HepG2 (cell line): ENCODE data around the gene RGS1. TPM values are rescaled to one million over a fixed set of nuclear protein-coding genes. Genes with fewer than 3 reads are reported as not detected.

Source experiments
- ATAC-seq: fragments of 200-7000 bp; cut with Tn5 transposase; 3 replicates; pipeline ENCODE4 v1.9.1; 2020; ENCODE audit warnings: mild to moderate bottlenecking, moderate library complexity
- BruUV-seq: library from RNA; stranded (reverse); fragments of 400-500 nt; replicated peaks from 2 replicates; lab custom pipeline; 2021; lab: Mats Ljungman, UMichigan
- CTCF ChIA-PET: fragments of 300-600 bp; formaldehyde crosslinking; extraction: SDS; loops from one replicate; lab custom pipeline; 2021; ENCODE audit warnings: low total read pairs, inconsistent platforms, low intra/inter-chr PET ratio; lab: Yijun Ruan, JAX
- POLR2A ChIA-PET: fragments of 350-600 bp; sonication (Branson Sonifier 250); formaldehyde crosslinking; loops from one replicate; lab custom pipeline; 2020; ENCODE audit warnings: antibody characterized with exemption, inconsistent platforms; lab: Yijun Ruan, JAX
- DNase-seq: peaks from one replicate; pipeline ENCODE4 v3.0.0-alpha.2; 2015; ENCODE audit warnings: low spot score
- FAIRE-seq: peaks from 3 replicates; lab custom pipeline; 2011; peaks lifted over from hg19 to GRCh38; lab: Jason Lieb, UNC
- H2AFZ ChIP-seq: one replicate; pipeline ENCODE4 v1.6.1; 2011; ENCODE audit warnings: low read length, inconsistent platforms
- H3K27ac ChIP-seq: fragments of 300-600 bp; 3 replicates; pipeline ENCODE4 v1.8.0; 2011; ENCODE audit warnings: mixed run types, mild to moderate bottlenecking, mixed read lengths, low read length, inconsistent platforms; ENCODE audit not compliant: insufficient read depth; ENCODE audit errors: extremely low read length
- H3K27me3 ChIP-seq, 2 experiments: fragments of 200-600 bp in 1 of 2; 2 replicates in 1 of 2; 3 replicates in 1 of 2; pipeline versions ENCODE4 v1.6.0 to v1.8.0; 2011; ENCODE audit warnings: low read length in 2 of 2, mild to moderate bottlenecking in 2 of 2, moderate library complexity in 2 of 2, inconsistent platforms in 1 of 2; ENCODE audit not compliant: insufficient read depth in 2 of 2, control insufficient read depth in 1 of 2
- H3K36me3 ChIP-seq, 2 experiments: fragments of 200-600 bp in 1 of 2; replicated peaks in 1 of 2; 2 replicates in 1 of 2; 3 replicates in 1 of 2; pipeline versions ENCODE4 v1.5.1 to v1.8.0; 2011; ENCODE audit warnings: low read length in 2 of 2, inconsistent platforms in 1 of 2; ENCODE audit not compliant: insufficient read depth in 2 of 2, control insufficient read depth in 1 of 2
- H3K4me1 ChIP-seq: 2 replicates; pipeline ENCODE4 v1.5.1; 2012; ENCODE audit warnings: low read length, inconsistent platforms; ENCODE audit not compliant: insufficient read depth
- H3K4me2 ChIP-seq: 2 replicates; pipeline ENCODE4 v1.6.0; 2011; ENCODE audit warnings: low read depth, low read length, inconsistent platforms
- H3K4me3 ChIP-seq, 3 experiments: fragments of 200-600 bp in 1 of 3; sonication (generic), shearing (Covaris generic) in 1 of 3; replicated peaks in 1 of 3; 2 replicates each; pipeline ENCODE4 v1.5.1; 2011 to 2016; ENCODE audit warnings: low read length in 3 of 3, inconsistent platforms in 2 of 3, low read depth in 2 of 3, mild to moderate bottlenecking in 2 of 3, control low read depth in 1 of 3, mixed read lengths in 1 of 3; ENCODE audit not compliant: insufficient read depth in 1 of 3
- H3K79me2 ChIP-seq: one replicate; pipeline ENCODE4 v1.6.1; 2011; ENCODE audit warnings: low read length, inconsistent platforms; ENCODE audit not compliant: insufficient read depth
- H3K9ac ChIP-seq: 2 replicates; pipeline ENCODE4 v1.6.0; 2011; ENCODE audit warnings: mild to moderate bottlenecking, low read depth, low read length, inconsistent platforms; ENCODE audit not compliant: insufficient read depth
- H3K9me3 ChIP-seq: 2 replicates; pipeline ENCODE4 v1.5.1; 2012; ENCODE audit warnings: mild to moderate bottlenecking, low read length
- H4K20me1 ChIP-seq: 2 replicates; pipeline ENCODE4 v1.6.0; 2011; ENCODE audit warnings: inconsistent platforms, mild to moderate bottlenecking, low read length, moderate library complexity; ENCODE audit not compliant: insufficient read depth
- CBFB ChIP-seq: sonication (generic); formaldehyde crosslinking; IDR thresholded peaks from 2 replicates; pipeline ENCODE4 v1.4.0; 2020; ENCODE audit warnings: missing genetic modification reagents
- CCAR2 ChIP-seq: fragments of 200-400 bp; formaldehyde crosslinking; optimal IDR thresholded peaks from 2 replicates; pipeline ENCODE3; 2018; ENCODE audit warnings: low read depth, mild to moderate bottlenecking, low read length, moderate library complexity
- HMGA1 ChIP-seq: sonication (generic); formaldehyde crosslinking; conservative IDR thresholded peaks from 2 replicates; pipeline ENCODE4 v1.4.0; 2020; ENCODE audit warnings: missing genetic modification reagents
- MAFF ChIP-seq: IDR thresholded peaks from 2 replicates; pipeline ENCODE4 v1.6.1; 2011; ENCODE audit warnings: low read depth, low read length, improper control_type of control experiment
- MAFK ChIP-seq, 2 experiments: IDR thresholded peaks in 1 of 2; conservative IDR thresholded peaks in 1 of 2; 2 replicates each; pipeline ENCODE4 v1.6.1; 2011; ENCODE audit warnings: improper control_type of control experiment in 2 of 2, low read length in 2 of 2
- NFE2 ChIP-seq: sonication (generic); formaldehyde crosslinking; IDR thresholded peaks from 2 replicates; pipeline ENCODE4 v1.4.0; 2020; ENCODE audit warnings: missing genetic modification reagents
- ONECUT2 ChIP-seq: sonication (generic); formaldehyde crosslinking; IDR thresholded peaks from 2 replicates; pipeline ENCODE4 v1.4.0; 2020; ENCODE audit warnings: missing genetic modification reagents
- SIN3A ChIP-seq: IDR thresholded peaks from 2 replicates; pipeline ENCODE4 v1.6.1; 2011; ENCODE audit warnings: low read depth, mild to moderate bottlenecking, control low read depth, low read length, borderline replicate concordance
- ZNF567 ChIP-seq: sonication (generic); formaldehyde crosslinking; IDR thresholded peaks from 2 replicates; pipeline ENCODE4 v1.8.1; 2023; ENCODE audit warnings: mild to moderate bottlenecking, missing genetic modification reagents, borderline replicate concordance
- WGBS: methylation state at CpG from one replicate; pipeline ENCODE4 v1.1.6; 2017; ENCODE audit warnings: low lambda C conversion rate; 5-methylcytosine and 5-hydroxymethylcytosine counted together
- in situ Hi-C: cut with HindIII; loops from 2 replicates; pipeline ENCODE4 v1.10.0; 2017; ENCODE audit warnings: low pct_unique_long_range_greater_than_20kb; ENCODE audit not compliant: extremely low pct_ligation_motif_present
- intact Hi-C: fragments of 100-400 bp; cut with micrococcal nuclease; formaldehyde crosslinking; loops from one replicate; pipeline ENCODE4 v1.10.0; 2022; ENCODE audit not compliant: unreplicated experiment
- polyA plus RNA-seq, 8 experiments: library from polyadenylated mRNA; depleted of rRNA in 3 of 8; stranded (reverse) in 7 of 8; unstranded in 1 of 8; fragments of >200 nt; fragmentation: Illumina TruSeq in 4 of 8; extraction: Trizol in 4 of 8; gene quantifications; 2 replicates each; pipeline versions ENCODE4 v1.2.1 to v1.2.3, GENCODE V29; 2011 to 2016; ENCODE audit warnings: low read depth in 4 of 8, missing spikeins in 1 of 8, mixed read lengths in 1 of 8; ENCODE audit not compliant: insufficient read depth in 1 of 8
- total RNA-seq, 5 experiments: library from RNA; depleted of rRNA; stranded (reverse); fragments of >200 nt; fragmentation: Illumina TruSeq; extraction: Trizol; gene quantifications; 2 replicates each; pipeline ENCODE4 v1.2.3, GENCODE V29; 2016; ENCODE audit warnings: low read depth in 1 of 5
- TF ChIP-seq, protein P1 (sequence below): sonication (generic); formaldehyde crosslinking; IDR thresholded peaks from 2 replicates; pipeline ENCODE4 v1.5.0; 2020; ENCODE audit warnings: missing genetic modification reagents, mild to moderate bottlenecking, borderline replicate concordance
- TF ChIP-seq, protein P2 (sequence below): sonication (generic); formaldehyde crosslinking; IDR thresholded peaks from 2 replicates; pipeline ENCODE4 v1.4.0; 2020; ENCODE audit warnings: missing genetic modification reagents, borderline replicate concordance
- TF ChIP-seq, protein P3 (sequence below): sonication (generic); formaldehyde crosslinking; IDR thresholded peaks from 2 replicates; pipeline ENCODE4 v1.4.0; 2020; ENCODE audit warnings: missing genetic modification reagents
- TF ChIP-seq, protein P4 (sequence below): sonication (generic); formaldehyde crosslinking; IDR thresholded peaks from 2 replicates; pipeline ENCODE4 v1.4.0; 2020; ENCODE audit warnings: missing genetic modification reagents, borderline replicate concordance

The RGS1 gene
- total and polyA plus RNA-seq, 2 of the 13 experiments (the other 11 are each of a cell fraction or from before 2014, with no cell fraction given), result not detected

DNA sequence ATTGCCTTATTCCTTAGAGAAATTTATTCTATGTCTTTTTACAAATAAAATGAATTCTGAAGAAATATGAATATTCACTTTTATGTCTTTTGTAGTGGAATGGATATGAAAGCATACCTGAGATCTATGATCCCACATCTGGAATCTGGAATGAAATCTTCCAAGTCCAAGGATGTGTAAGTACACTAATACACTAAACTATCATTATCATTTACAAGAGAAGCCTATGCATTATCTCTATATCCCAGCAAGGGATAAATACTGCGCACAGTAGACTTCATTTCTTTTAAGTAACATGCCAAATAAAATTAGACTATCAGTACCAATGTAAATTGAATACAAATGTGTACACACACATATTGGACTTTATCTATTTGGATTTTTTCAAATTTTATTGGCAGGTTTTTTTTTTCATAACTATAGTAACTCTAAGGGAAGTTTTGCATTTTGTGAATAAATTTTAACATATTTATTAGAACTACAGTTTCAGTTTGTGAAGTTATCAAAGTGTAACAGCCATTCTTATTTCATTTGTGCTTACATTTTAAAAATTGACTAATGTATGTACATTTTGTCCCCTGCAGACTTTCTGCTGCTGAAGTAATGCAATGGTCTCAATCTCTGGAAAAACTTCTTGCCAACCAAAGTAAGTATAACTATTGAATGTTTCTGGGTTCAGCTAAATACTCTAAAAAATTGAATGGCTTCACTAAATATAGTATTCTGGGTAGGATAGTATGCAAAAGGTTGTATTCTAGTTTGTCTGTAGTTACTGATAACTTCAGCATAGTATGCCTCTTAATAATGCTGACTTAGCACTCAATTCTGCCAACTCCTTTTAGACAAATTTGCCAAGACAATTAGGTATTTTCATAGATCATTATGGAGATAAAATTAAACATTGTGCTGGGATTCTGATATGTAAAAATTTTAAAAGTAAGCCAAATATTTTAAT is 894 bp downstream of the RGS1 start:
- TF ChIP-seq ZNF567 (CRISPR knock-in tag), result no peak
- TF ChIP-seq ONECUT2 (CRISPR knock-in tag), result no peak
- TF ChIP-seq HMGA1 (CRISPR knock-in tag), result no peak
- TF ChIP-seq CCAR2, result no peak
- TF ChIP-seq, protein P1, sequence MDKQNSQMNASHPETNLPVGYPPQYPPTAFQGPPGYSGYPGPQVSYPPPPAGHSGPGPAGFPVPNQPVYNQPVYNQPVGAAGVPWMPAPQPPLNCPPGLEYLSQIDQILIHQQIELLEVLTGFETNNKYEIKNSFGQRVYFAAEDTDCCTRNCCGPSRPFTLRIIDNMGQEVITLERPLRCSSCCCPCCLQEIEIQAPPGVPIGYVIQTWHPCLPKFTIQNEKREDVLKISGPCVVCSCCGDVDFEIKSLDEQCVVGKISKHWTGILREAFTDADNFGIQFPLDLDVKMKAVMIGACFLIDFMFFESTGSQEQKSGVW (CRISPR knock-in tag), result no peak
- TF ChIP-seq NFE2, result no peak
- no peak for TF ChIP-seq CBFB (CRISPR knock-in tag)
- TF ChIP-seq, protein P2, sequence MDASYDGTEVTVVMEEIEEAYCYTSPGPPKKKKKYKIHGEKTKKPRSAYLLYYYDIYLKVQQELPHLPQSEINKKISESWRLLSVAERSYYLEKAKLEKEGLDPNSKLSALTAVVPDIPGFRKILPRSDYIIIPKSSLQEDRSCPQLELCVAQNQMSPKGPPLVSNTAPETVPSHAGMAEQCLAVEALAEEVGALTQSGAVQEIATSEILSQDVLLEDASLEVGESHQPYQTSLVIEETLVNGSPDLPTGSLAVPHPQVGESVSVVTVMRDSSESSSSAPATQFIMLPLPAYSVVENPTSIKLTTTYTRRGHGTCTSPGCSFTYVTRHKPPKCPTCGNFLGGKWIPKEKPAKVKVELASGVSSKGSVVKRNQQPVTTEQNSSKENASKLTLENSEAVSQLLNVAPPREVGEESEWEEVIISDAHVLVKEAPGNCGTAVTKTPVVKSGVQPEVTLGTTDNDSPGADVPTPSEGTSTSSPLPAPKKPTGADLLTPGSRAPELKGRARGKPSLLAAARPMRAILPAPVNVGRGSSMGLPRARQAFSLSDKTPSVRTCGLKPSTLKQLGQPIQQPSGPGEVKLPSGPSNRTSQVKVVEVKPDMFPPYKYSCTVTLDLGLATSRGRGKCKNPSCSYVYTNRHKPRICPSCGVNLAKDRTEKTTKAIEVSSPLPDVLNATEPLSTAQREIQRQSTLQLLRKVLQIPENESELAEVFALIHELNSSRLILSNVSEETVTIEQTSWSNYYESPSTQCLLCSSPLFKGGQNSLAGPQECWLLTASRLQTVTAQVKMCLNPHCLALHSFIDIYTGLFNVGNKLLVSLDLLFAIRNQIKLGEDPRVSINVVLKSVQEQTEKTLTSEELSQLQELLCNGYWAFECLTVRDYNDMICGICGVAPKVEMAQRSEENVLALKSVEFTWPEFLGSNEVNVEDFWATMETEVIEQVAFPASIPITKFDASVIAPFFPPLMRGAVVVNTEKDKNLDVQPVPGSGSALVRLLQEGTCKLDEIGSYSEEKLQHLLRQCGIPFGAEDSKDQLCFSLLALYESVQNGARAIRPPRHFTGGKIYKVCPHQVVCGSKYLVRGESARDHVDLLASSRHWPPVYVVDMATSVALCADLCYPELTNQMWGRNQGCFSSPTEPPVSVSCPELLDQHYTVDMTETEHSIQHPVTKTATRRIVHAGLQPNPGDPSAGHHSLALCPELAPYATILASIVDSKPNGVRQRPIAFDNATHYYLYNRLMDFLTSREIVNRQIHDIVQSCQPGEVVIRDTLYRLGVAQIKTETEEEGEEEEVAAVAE (CRISPR knock-in tag), result no peak
- TF ChIP-seq MAFK (conservative IDR thresholded peaks at IDR 0.05 in 1 of 2, IDR thresholded peaks at IDR 0.05 in 1 of 2; ENCODE audit: low read length in 2 of 2), result peak; percentile 80 to 94
- TF ChIP-seq, protein P3, sequence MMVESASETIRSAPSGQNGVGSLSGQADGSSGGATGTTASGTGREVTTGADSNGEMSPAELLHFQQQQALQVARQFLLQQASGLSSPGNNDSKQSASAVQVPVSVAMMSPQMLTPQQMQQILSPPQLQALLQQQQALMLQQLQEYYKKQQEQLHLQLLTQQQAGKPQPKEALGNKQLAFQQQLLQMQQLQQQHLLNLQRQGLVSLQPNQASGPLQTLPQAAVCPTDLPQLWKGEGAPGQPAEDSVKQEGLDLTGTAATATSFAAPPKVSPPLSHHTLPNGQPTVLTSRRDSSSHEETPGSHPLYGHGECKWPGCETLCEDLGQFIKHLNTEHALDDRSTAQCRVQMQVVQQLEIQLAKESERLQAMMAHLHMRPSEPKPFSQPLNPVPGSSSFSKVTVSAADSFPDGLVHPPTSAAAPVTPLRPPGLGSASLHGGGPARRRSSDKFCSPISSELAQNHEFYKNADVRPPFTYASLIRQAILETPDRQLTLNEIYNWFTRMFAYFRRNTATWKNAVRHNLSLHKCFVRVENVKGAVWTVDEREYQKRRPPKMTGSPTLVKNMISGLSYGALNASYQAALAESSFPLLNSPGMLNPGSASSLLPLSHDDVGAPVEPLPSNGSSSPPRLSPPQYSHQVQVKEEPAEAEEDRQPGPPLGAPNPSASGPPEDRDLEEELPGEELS (CRISPR knock-in tag), result no peak
- TF ChIP-seq, protein P4, sequence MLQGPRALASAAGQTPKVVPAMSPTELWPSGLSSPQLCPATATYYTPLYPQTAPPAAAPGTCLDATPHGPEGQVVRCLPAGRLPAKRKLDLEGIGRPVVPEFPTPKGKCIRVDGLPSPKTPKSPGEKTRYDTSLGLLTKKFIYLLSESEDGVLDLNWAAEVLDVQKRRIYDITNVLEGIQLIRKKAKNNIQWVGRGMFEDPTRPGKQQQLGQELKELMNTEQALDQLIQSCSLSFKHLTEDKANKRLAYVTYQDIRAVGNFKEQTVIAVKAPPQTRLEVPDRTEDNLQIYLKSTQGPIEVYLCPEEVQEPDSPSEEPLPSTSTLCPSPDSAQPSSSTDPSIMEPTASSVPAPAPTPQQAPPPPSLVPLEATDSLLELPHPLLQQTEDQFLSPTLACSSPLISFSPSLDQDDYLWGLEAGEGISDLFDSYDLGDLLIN, result no peak
- TF ChIP-seq MAFF, result peak; percentile 86
- no peak for TF ChIP-seq SIN3A
- no peaks in the 10 kb centered on the region for H3K79me2 ChIP-seq
- no peak overlapping the region for H3K27ac ChIP-seq
- H2AFZ ChIP-seq, result no peak overlapping the region
- CTCF ChIA-PET, result no interaction called here
- ATAC-seq, result no peak
- no peaks in the 10 kb centered on the region for H4K20me1 ChIP-seq
- intact Hi-C loops, result no loop called here
- FAIRE-seq, result no peak
- in situ Hi-C loops, result no loop called here
- H3K4me3 ChIP-seq, result no peak overlapping the region
- no peak overlapping the region for H3K4me2 ChIP-seq
- POLR2A ChIA-PET, result no interaction called here
- no peaks in the 10 kb centered on the region for H3K27me3 ChIP-seq
- DNase-seq, result no peak
- H3K9me3 ChIP-seq, result no peaks in the 10 kb centered on the region
- no peaks in the 10 kb centered on the region for H3K36me3 ChIP-seq
- WGBS, result 36% methylated on average over 1 of the region's 1 CpG
- H3K4me1 ChIP-seq, result no peaks in the 10 kb centered on the region
- H3K9ac ChIP-seq, result no peak overlapping the region
- no TSS peak for BruUV-seq
